Right atrium auricular region (tissue), 2 donors: ENCODE data around the gene MOB3C. TPM values are rescaled to one million over a fixed set of nuclear protein-coding genes. Genes with fewer than 3 reads are reported as not detected.
"Not testable (repeated sequence)": the region's sequence is repeated elsewhere in the genome, so short reads cannot be mapped to it uniquely, and the experiment has no call there.

Source experiments
- DNase-seq: peaks from one replicate; pipeline ENCODE4 v3.0.0-alpha.2; 2019; ENCODE audit warnings: low spot score
- H3K27ac ChIP-seq, 2 donors: fragments of 200-600 bp; sonication (generic); 1 replicate in 1 of 2; 2 replicates in 1 of 2; pipeline ENCODE4 v1.5.1; 2016 to 2019
- H3K27me3 ChIP-seq, 2 donors: fragments of 200-600 bp; sonication (generic); one replicate each; pipeline versions ENCODE4 v1.5.1 to v1.6.0; 2017 to 2019
- H3K36me3 ChIP-seq: fragments of 200-600 bp; sonication (generic); one replicate; pipeline ENCODE4 v1.5.1; 2016
- H3K4me1 ChIP-seq, 2 donors: fragments of 200-600 bp; sonication (generic); one replicate each; pipeline versions ENCODE4 v1.5.1 to v1.6.0; 2017 to 2019
- H3K4me3 ChIP-seq, 2 donors: fragments of 200-600 bp; sonication (generic); 1 replicate in 1 of 2; 2 replicates in 1 of 2; pipeline ENCODE4 v1.5.1; 2017 to 2019; ENCODE audit warnings: mild to moderate bottlenecking in 1 of 2, moderate library complexity in 1 of 2
- H3K9me3 ChIP-seq, 2 donors: fragments of 200-600 bp; sonication (generic); one replicate each; pipeline ENCODE4 v1.5.1; 2019
- CTCF ChIP-seq, 2 donors: fragments of 200-600 bp; sonication (generic); IDR thresholded peaks; one replicate each; pipeline ENCODE4 v1.5.1; 2019; ENCODE audit warnings: antibody characterized with exemption in 2 of 2
- total RNA-seq, 2 donors: library from RNA; depleted of rRNA; stranded (reverse); fragments of >200 nt; gene quantifications; one replicate each; pipeline ENCODE4 v1.1.0, GENCODE V29; 2016

Gene MOB3C
- total RNA-seq, 2 donors from 2014 or later = 7.9 to 14.5 TPM

GRCh38 chr1:46656643-46657042 is 40.0 kb upstream of the MOB3C start:
- Histone ChIP-seq H3K36me3 (peaks cover 38% of the 10 kb centered on the region), H3K27me3 (no peaks in the 10 kb centered on the region), H3K4me3 (no peak overlapping the region), H3K9me3 (peaks cover 0 to 4% of the 10 kb centered on the region in 2 donors), H3K27ac (peak overlapping the region; percentile 16 to 49), H3K4me1 (peaks cover 0 to 14% of the 10 kb centered on the region in 2 donors)
- DNase-seq = no peak
- TF ChIP-seq CTCF (IDR thresholded peaks at IDR 0.05) = no peak

DNA sequence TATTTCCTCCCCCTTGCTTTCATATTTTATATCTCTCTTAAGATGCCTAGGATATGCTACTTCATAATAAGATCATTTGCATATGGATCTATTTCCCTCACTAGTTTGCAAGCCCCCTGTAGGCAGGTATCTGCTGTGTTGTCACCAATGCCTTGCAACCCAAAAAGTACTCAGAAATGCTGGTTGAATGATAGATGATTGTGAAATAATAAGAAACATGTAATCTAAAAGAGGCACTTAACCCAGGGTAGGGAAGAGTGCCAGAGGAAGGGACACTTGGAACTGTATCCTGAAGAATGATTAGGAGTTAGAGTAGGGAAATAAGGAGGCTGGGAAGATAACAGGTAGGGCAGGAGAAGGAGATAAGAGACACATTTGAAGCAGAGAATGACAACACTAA is 39.2 kb upstream of the MOB3C start:
- no peak overlapping the region for H3K27ac ChIP-seq
- peaks cover 38% of the 10 kb centered on the region for H3K36me3 ChIP-seq
- H3K4me1 ChIP-seq = peaks cover 0 to 14% of the 10 kb centered on the region in 2 donors
- no peak for DNase-seq
- H3K27me3 ChIP-seq = no peaks in the 10 kb centered on the region
- H3K4me3 ChIP-seq = no peak overlapping the region
- no peak for TF ChIP-seq CTCF (IDR thresholded peaks at IDR 0.05)
- peaks cover 0 to 4% of the 10 kb centered on the region in 2 donors for H3K9me3 ChIP-seq

GRCh38 chr1:46654698-46655097 is 38.1 kb upstream of the MOB3C start:
- H3K4me1 ChIP-seq = peaks cover 0 to 14% of the 10 kb centered on the region in 2 donors
- peaks cover 48% of the 10 kb centered on the region for H3K36me3 ChIP-seq
- not testable (repeated sequence) for H3K4me3 ChIP-seq, H3K27ac ChIP-seq, H3K27me3 ChIP-seq, DNase-seq
- peaks cover 0 to 13% of the 10 kb centered on the region in 2 donors for H3K9me3 ChIP-seq

GRCh38 chr1:46654012-46654411 is 37.4 kb upstream of the MOB3C start:
- DNase-seq = no peak
- H3K27ac ChIP-seq = peak overlapping the region; percentile 35 to 44
- H3K36me3 ChIP-seq = peaks cover 54% of the 10 kb centered on the region
- peaks cover 0 to 18% of the 10 kb centered on the region in 2 donors for H3K9me3 ChIP-seq
- no peak overlapping the region for H3K4me3 ChIP-seq
- no peak for TF ChIP-seq CTCF (IDR thresholded peaks at IDR 0.05)
- H3K4me1 ChIP-seq = peaks cover 0 to 14% of the 10 kb centered on the region in 2 donors
- no peaks in the 10 kb centered on the region for H3K27me3 ChIP-seq

DNA sequence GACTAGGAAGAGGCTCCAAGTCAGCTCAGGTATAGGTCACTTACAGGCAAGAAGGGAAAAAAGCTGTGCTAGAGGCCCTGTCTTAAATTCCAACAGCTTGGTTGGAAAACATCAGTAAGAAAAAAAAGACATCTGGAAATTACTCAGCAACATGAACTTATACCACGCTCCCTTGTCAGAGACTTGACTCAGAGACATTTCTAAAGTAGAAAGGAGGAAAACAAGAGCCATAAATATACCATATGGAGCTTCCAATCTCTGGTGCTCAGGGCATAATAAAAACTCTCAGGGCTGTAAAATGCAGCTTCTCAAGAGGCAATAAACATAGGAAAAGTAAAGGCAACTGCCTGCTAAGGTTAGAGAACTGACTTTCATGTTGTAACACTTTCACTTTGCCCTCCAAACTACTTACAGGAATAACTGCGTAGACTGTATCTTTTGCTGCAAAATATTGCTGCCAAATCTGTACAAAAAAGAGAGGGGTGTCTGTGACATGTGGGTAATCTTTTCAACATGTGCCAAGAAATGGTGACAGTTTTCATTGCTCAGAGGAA is 36.9 kb upstream of the MOB3C start:
- Histone ChIP-seq H3K27me3 (no peaks in the 10 kb centered on the region), H3K9me3 (peaks cover 0 to 18% of the 10 kb centered on the region in 2 donors), H3K27ac (peak overlapping the region; percentile 35 to 44), H3K4me1 (peaks cover 0 to 14% of the 10 kb centered on the region in 2 donors), H3K36me3 (peaks cover 58% of the 10 kb centered on the region), H3K4me3 (no peak overlapping the region)
- TF ChIP-seq CTCF (IDR thresholded peaks at IDR 0.05) = no peak
- no peak for DNase-seq

DNA sequence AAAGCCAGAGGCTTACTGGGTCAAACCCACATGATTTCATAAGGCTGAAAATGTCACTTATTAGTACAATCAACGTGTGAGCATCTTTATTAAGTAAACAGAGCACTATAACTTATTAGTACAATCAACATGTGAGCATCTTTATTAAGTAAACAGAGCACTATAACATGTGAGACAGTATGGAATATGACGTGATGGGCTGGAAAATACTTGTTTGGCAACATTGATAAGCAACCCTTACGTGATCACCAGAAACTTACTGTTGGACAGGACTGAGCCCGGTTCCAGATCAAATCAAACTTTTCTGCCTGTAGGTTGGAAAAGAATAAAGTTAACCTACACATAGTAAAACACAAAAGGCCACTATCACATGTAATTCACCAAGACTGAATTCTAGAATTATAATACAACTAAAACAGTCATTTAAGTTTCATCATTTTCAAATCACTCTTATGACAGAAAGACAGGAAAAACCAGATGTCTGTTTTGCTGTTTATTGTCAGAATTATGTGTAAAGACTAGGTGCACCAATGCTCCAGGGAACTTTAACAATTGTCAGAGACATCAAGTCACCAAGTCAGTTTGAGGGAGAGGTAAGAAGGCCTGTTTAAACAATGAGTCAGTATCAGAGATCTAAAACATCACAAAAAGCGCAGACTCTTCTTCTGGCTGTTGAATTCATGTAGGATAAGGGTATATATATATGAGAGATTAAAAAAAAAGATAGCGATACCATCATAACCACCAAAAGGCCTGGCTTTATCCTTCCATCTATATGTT is 35.9 kb upstream of the MOB3C start:
- H3K27me3 ChIP-seq = no peaks in the 10 kb centered on the region
- no peak for DNase-seq
- H3K27ac ChIP-seq = peak overlapping the region in 1 of 2 donors; percentile 44
- no peak overlapping the region for H3K4me3 ChIP-seq
- H3K4me1 ChIP-seq = peaks cover 0 to 14% of the 10 kb centered on the region in 2 donors
- H3K36me3 ChIP-seq = peaks cover 59% of the 10 kb centered on the region
- no peak for TF ChIP-seq CTCF (IDR thresholded peaks at IDR 0.05)
- H3K9me3 ChIP-seq = peaks cover 0 to 18% of the 10 kb centered on the region in 2 donors

DNA sequence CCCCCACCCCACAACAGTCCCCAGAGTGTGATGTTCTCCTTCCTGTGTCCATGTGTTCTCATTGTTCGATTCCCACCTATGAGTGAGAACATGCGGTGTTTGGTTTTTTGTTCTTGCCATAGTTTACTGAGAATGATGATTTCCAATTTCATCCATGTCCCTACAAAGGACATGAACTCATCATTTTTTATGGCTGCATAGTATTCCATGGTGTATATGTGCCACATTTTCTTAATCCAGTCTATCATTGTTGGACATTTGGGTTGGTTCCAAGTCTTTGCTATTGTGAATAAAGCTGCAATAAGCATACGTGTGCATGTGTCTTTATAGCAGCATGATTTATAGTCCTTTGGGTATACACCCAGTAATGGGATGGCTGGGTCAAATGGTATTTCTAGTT is 34.5 kb upstream of the MOB3C start:
- not testable (repeated sequence) for DNase-seq, H3K27ac ChIP-seq, H3K27me3 ChIP-seq, H3K4me3 ChIP-seq, H3K4me1 ChIP-seq
- Histone ChIP-seq H3K36me3 (peaks cover 53% of the 10 kb centered on the region), H3K9me3 (peaks cover 0 to 18% of the 10 kb centered on the region in 2 donors)
